NT2/D1 (cell line): Measurements from ENCODE around the gene PRTFDC1.
"Not testable (repeated sequence)": the region's sequence is repeated elsewhere in the genome, so short reads cannot be mapped to it uniquely, and the experiment has no call there.

Experiments
- YY1 ChIP-seq: IDR thresholded peaks from 2 replicates; pipeline ENCODE4 v1.6.1; 2011; ENCODE audit not compliant: insufficient read length, insufficient read depth
- ZNF274 ChIP-seq: IDR thresholded peaks from 2 replicates; pipeline ENCODE4 v1.6.1; 2011; ENCODE audit warnings: mild to moderate bottlenecking, low read depth, low read length

GRCh38 chr10:24922222-24922868, 30.1 kb downstream of the PRTFDC1 start:
- not testable (repeated sequence) for TF ChIP-seq ZNF274, YY1
